ENCODE data around the gene LRR1. TPM values are rescaled to one million over a fixed set of nuclear protein-coding genes. Genes with fewer than 3 reads are reported as not detected.

LRR1 gene
- total RNA-seq, 2 donors from 2014 or later, result 24.3 to 39.8 TPM

DNA sequence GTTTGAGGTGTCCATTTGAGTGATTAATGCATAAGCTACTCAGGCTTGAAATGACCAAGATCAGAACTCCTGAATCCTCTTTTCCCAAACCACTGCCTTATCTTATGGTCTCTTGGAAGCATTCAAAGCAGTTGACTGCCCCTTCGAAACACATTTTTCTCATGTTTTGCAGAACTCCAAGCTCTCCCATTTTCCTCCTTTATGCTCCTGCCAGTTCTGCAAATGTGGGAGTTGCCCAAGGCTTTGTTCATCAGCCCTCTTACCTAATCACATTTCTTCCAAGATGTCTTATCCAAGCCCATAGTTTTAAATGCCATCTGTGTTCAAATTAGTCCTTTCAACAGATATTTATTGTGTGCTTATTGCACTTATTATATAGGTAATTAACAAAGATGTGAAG lies 38.1 kb downstream of the LRR1 start:
- Histone ChIP-seq H3K9ac (ENCODE audit: low read depth in 2 of 2, low read length in 2 of 2) (no peak overlapping the region), H3K36me3 (no peaks in the 10 kb centered on the region), H3K4me3 (no peak overlapping the region), H3K9me3 (no peaks in the 10 kb centered on the region), H3K27ac (no peak overlapping the region), H3K4me1 (peaks cover 6% of the 10 kb centered on the region), H3K27me3 (no peaks in the 10 kb centered on the region)
- intact Hi-C loops (cut with DNase I), result loop anchor here (5.0 to 10.0 kb wide), 2 partner anchors 130 to 478 kb away; partner anchors contain the start of genes KLHDC2 and VCPKMT
- TF ChIP-seq, protein P1, sequence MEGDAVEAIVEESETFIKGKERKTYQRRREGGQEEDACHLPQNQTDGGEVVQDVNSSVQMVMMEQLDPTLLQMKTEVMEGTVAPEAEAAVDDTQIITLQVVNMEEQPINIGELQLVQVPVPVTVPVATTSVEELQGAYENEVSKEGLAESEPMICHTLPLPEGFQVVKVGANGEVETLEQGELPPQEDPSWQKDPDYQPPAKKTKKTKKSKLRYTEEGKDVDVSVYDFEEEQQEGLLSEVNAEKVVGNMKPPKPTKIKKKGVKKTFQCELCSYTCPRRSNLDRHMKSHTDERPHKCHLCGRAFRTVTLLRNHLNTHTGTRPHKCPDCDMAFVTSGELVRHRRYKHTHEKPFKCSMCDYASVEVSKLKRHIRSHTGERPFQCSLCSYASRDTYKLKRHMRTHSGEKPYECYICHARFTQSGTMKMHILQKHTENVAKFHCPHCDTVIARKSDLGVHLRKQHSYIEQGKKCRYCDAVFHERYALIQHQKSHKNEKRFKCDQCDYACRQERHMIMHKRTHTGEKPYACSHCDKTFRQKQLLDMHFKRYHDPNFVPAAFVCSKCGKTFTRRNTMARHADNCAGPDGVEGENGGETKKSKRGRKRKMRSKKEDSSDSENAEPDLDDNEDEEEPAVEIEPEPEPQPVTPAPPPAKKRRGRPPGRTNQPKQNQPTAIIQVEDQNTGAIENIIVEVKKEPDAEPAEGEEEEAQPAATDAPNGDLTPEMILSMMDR (IDR thresholded peaks at IDR 0.05), result no peak
- DNase-seq, result no peak

DNA sequence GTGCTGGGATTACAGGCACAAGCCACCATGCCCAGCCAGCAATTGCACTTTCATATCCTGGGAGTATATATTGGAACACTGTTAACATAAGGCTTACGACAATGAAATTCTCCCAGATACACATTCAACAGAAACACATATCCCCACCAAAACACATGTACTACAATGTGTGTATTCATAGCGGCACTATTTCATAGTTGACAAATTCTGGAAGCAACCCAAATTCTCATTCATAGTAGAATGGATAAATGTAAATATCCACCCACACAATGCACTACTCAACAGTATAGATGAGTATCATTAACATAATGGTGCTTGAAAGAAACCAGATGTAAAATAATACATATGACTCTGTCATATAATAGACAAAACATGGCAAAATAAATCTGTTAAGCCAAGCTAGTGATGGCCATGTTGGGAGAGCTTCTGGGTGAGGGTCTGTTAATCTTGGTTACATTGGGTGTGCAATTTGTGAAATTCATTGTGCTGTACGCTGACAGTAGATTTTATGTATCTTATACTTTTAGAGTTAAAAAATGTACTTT lies 38.9 kb downstream of the LRR1 start:
- no peak overlapping the region for H3K4me3 ChIP-seq
- DNase-seq, result no peak
- peaks cover 10% of the 10 kb centered on the region for H3K4me1 ChIP-seq
- no peak overlapping the region for H3K9ac ChIP-seq (ENCODE audit: low read depth in 2 of 2, low read length in 2 of 2)
- intact Hi-C loops (cut with DNase I), result loop anchor here (5.0 to 10.0 kb wide), 2 partner anchors 130 to 477 kb away; partner anchors contain the start of genes KLHDC2 and VCPKMT
- TF ChIP-seq, protein P1 (IDR thresholded peaks at IDR 0.05), result no peak
- no peaks in the 10 kb centered on the region for H3K9me3 ChIP-seq
- no peaks in the 10 kb centered on the region for H3K36me3 ChIP-seq
- H3K27ac ChIP-seq, result no peak overlapping the region
- H3K27me3 ChIP-seq, result no peaks in the 10 kb centered on the region

DNA sequence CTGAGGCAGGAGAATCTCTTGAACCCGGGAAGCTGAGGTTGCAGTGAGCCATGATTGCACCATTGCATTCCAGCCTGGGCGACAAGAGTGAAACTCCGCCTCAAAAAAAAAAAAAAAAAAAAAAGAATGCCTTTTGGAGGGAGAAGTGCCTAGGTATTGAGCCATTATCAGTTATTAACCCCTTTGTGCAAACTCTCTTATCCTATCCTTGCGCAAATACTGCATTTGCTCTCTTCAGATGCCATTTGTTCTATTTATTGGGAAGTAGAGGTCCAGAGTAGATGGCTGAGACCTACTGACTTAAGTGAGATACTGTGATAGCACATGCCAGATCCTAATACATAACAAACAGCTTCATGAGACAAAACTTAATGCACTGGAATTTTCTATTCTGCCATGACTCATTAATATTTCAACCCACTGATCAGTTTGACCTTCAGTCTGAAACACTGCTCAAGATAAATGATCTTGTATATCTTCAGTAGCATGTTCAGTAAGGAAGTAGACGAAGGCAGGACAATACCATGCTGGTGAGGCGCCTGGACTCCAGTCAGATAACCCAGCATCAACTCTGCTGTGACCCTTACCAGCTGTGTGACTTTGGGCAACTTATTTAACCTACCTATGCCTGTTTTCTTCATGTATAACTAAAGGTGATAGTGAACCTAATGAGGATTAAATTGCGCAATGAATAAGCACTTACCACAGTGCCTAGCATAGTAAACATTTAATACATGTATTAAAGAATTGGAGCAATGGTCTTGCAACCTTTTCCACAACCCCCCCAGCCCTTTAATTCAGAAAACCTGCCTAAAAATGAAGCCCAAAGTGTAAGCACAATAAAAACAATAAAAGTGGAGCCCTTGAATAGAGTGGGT lies 42.0 kb downstream of the LRR1 start:
- Histone ChIP-seq H3K9ac (ENCODE audit: low read depth in 2 of 2, low read length in 2 of 2) (peak overlapping the region in 1 of 2 donors; percentile 56), H3K4me3 (no peak overlapping the region), H3K27ac (no peak overlapping the region), H3K36me3 (no peaks in the 10 kb centered on the region), H3K4me1 (peaks cover 10% of the 10 kb centered on the region), H3K27me3 (no peaks in the 10 kb centered on the region), H3K9me3 (no peaks in the 10 kb centered on the region)
- TF ChIP-seq, protein P1 (IDR thresholded peaks at IDR 0.05), result no peak
- no peak for DNase-seq
- intact Hi-C loops (cut with DNase I), result no loop called here

DNA sequence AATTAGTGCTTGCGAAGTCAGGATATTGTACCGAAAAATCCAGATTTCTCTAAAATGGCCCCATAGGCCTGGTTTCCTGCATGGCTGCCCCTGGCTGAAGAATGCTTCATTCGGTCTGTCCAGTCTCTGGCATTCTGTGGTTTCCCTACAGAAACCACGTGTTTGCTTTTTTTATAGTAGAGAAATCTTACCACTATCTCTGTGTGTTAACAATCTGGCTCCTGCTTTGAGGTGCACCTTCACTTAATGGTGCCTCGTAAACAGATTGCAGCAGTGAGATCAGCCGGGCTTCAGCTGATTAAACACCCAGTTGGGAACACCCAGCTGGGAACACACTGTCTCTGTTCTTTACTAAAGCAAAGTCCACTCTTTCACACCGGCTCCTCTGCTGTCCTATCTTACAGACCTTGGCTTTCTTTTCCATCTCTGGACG lies 43.0 kb downstream of the LRR1 start:
- H3K4me3 ChIP-seq, result no peak overlapping the region

DNA sequence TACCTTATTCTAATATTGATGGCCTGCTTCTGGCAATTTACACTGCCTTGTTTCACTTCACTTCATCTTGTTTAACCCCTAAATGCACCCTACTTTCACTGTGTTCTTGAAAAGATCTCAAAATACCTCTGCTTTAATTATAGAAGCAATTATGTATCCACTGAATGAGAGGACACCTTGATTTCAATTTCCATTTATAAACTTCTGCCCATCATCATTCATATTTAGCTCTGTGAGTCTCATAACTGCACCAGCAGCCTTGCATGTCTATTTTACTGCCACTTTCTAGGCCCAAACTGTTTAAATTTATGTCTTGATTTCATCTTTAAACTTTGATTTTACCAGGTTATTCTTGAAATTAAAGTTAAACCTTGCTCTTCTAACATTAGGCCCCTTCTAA lies 43.4 kb downstream of the LRR1 start:
- Histone ChIP-seq H3K36me3 (no peaks in the 10 kb centered on the region), H3K4me1 (peaks cover 10% of the 10 kb centered on the region), H3K27me3 (no peaks in the 10 kb centered on the region), H3K27ac (peak overlapping the region; percentile 31), H3K9ac (ENCODE audit: low read depth in 2 of 2, low read length in 2 of 2) (peak overlapping the region in 1 of 2 donors; percentile 56), H3K4me3 (no peak overlapping the region), H3K9me3 (no peaks in the 10 kb centered on the region)
- intact Hi-C loops (cut with DNase I), result no loop called here
- TF ChIP-seq, protein P1 (IDR thresholded peaks at IDR 0.05), result no peak
- DNase-seq, result no peak

More for the DNA sequence above, 43.0 kb downstream of the LRR1 start:
- H3K9me3 ChIP-seq, result no peaks in the 10 kb centered on the region
- peak overlapping the region in 1 of 2 donors; percentile 56 for H3K9ac ChIP-seq (ENCODE audit: low read depth in 2 of 2, low read length in 2 of 2)
- intact Hi-C loops (cut with DNase I), result no loop called here
- H3K36me3 ChIP-seq, result no peaks in the 10 kb centered on the region
- no peaks in the 10 kb centered on the region for H3K27me3 ChIP-seq
- DNase-seq, result peak; percentile 89
- H3K27ac ChIP-seq, result peak overlapping the region; percentile 31
- TF ChIP-seq, protein P1 (IDR thresholded peaks at IDR 0.05), result no peak
- H3K4me1 ChIP-seq, result peaks cover 10% of the 10 kb centered on the region

Data from colonic mucosa (tissue), 4 donors.